Breast epithelium (tissue), 3 donors: Measurements from ENCODE around the gene ZNF653.

Experiments
- CTCF ChIP-seq, 3 donors: fragments of 450-650 bp; IDR thresholded peaks; one replicate each; pipeline ENCODE4 v1.5.1; 2016 to 2017; ENCODE audit warnings: antibody characterized with exemption in 3 of 3, mild to moderate bottlenecking in 3 of 3, moderate library complexity in 3 of 3
- POLR2A ChIP-seq: fragments of 450-650 bp; IDR thresholded peaks from one replicate; pipeline ENCODE4 v1.6.1; 2016; ENCODE audit warnings: antibody characterized with exemption, mild to moderate bottlenecking, moderate library complexity
- POLR2AphosphoS5 ChIP-seq, 3 donors: sonication (generic); formaldehyde crosslinking; IDR thresholded peaks; one replicate each; pipeline ENCODE4 v1.6.1; 2017; ENCODE audit warnings: antibody characterized with exemption in 3 of 3

- TF ChIP-seq POLR2A = no peak
- no peak for TF ChIP-seq CTCF (IDR thresholded peaks at IDR 0.05)
- no peak for TF ChIP-seq POLR2AphosphoS5 (IDR thresholded peaks at IDR 0.05)
Measured at GRCh38 chr19:11473725-11474124, 31.9 kb downstream of the ZNF653 start.
